Activated T-cell treated with anti-CD3 and anti-CD28 coated beads for 24 hours (primary cell): Measurements from ENCODE around the gene ASF1B.

Experiments
- DNase-seq: peaks from one replicate; pipeline ENCODE4 v3.0.0-alpha.2; 2020; ENCODE audit warnings: low read depth

ASF1B gene

DNA sequence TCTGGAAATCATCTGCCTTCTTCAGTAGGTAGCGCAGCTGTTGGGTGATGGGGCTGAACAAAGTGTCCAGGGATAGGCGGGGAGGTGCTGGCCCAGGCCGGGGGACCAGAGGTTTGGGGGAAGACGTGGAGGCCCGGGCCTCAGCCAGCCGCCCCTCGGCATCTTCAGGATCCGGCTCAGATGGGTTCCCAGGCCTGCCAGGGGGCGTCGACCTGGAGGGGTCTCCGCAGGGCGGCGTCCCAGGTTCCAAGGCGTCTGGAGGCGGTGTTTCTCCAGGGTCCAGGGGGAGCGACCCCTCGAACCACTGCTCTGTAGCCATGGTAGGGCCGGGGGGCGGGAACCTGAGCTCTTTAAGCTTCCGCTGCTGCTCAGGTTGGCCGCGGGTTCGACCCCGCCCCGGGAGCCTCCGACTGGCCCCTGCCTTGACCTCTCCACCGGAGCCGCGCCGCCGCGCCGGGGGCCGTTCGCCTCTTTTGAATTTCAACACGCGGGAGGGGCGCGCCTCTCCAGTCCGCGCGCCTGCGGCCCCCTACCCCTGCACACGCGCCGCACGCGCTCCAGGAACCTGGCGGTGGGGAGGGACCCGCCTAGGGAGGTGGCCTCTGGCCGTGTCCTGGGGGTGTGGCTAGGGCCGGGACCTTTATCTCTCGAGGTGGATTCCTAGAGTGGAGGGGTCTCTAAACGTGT lies 50.9 kb downstream of the ASF1B start, which contains the start of gene C19orf67:
Gene C19orf67 (minus strand): TSS at position 475 of the 687 bp plus-strand sequence. CDS start 156 bp downstream, at position 319.
- no peak for DNase-seq

- no peak for DNase-seq
Measured at GRCh38 chr19:14082675-14082960, 53.8 kb downstream of the ASF1B start.

- DNase-seq = peak; percentile 31
Measured at GRCh38 chr19:14081797-14082674, 54.4 kb downstream of the ASF1B start.

DNA sequence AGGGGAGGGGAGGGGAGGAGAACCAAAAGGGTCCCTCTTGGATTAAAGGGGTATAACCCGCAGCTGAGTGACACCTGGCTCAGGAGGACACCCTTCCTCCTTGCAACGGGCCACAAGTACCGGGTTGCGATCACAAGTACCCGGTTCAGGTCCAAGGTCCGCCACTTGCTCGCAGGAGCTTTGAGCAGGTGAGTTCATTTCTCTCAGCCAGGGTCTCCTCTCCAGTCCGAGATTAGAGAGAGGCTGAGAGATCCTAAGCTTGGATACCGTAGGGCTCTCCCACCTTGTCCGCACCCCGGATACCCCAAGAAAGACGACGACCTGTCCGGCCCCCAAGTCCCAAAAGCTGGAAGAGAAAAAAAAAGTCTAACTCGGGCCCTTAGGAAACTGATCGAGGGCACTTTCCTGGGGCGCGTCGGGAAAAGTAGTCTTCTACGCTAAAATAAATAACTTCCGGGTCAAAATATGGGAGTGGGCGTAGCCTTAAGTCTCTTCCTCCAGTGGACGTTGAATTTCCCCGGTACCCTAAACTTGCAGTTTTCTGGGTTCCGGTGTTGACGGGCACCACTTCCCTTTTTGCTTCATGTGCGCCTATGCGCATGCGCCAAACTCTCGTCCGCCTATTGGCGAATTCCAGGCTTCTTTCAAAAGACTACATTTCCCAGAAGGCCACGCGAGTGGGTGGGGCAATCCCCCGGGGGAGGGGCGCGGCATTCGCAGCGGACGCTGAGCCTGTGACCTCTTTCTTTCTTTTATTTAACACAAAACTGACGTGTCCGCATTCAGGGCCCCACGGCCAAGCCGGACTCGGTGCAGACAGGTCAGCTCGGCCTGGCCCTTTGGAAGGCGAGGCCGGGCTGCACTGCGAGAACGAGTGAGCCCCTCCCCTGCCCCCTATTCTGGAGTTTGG lies 55.2 kb downstream of the ASF1B start:
- DNase-seq = peak; percentile 99

GRCh38 chr19:14078411-14078810 lies 58.0 kb downstream of the ASF1B start:
- DNase-seq = no peak

GRCh38 chr19:14073925-14074838 lies 62.2 kb downstream of the ASF1B start:
- no peak for DNase-seq

DNA sequence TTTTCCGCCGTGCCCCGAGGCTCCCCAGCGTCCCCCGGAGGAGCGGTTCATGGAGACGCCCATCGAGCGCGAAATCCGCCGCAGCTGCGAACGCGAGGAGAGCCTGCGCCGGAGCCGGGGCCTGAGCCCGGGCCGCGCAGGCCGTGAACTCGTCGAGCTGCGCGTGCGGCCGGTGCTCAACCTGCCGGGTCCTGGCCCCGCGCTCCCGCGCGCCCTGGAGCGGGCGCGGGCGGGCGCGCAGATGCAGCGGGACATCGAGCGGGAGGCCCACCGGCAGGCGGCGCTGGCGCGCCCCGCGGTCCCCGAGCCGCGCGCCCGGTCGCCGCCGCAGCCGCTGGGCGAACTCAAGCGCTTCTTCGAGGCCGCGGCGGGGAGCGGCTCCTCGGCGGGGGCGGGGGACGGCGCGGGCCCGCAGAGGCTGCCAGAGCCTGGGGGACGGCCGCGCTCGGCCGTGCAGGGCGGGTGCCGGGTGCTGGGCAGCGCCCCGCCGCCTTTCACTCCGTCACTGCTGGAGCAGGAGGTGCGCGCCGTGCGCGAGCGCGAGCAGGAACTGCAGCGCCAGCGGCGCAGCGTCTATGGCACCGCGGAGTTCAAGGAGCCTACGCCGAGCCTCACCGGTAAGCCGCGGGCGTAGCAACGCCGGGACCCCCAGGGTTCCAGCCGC lies 63.0 kb downstream of the ASF1B start:
- DNase-seq = peak; percentile 64

DNA sequence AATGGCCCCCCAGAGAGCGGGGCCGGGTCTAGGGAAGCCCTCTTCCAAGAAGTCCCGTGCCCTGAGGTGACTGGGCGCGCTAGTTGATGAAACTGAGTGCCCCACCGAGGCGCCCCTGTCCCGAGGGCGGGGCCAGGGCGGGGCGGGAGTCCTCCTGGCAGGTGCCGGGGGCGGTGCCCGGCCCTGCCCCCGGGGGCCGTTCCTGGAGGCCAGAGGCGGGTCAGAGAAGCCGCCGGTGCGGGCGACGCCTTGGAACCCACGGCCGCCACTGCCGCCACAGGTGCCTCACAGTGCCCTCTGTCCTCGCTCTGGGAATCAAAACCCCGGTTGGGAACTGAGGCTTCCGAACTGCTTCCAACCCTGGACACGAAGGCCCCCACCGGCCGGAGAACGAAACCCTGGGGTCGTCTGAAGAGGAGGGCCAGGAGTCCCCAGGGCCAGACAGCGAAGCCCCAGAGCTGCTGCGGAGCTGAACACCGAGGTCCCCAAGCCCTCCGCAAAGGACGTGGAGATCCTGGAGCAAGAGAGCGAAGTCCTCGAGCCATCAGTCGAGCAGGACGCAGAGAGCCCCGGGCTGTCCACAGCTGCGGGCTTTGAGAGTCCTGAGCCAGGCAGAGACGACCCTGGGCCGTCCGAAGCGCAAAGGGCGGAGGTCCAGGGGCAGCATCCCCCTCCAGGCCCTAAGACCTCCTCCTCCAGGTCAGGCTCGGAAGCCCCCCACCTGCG lies 63.7 kb downstream of the ASF1B start, which contains the start of gene MISP3:
Gene MISP3 (plus strand): TSS at position 252 of the 726 bp plus-strand sequence. CDS start 524 bp downstream, outside the sequence.
- DNase-seq = no peak

DNA sequence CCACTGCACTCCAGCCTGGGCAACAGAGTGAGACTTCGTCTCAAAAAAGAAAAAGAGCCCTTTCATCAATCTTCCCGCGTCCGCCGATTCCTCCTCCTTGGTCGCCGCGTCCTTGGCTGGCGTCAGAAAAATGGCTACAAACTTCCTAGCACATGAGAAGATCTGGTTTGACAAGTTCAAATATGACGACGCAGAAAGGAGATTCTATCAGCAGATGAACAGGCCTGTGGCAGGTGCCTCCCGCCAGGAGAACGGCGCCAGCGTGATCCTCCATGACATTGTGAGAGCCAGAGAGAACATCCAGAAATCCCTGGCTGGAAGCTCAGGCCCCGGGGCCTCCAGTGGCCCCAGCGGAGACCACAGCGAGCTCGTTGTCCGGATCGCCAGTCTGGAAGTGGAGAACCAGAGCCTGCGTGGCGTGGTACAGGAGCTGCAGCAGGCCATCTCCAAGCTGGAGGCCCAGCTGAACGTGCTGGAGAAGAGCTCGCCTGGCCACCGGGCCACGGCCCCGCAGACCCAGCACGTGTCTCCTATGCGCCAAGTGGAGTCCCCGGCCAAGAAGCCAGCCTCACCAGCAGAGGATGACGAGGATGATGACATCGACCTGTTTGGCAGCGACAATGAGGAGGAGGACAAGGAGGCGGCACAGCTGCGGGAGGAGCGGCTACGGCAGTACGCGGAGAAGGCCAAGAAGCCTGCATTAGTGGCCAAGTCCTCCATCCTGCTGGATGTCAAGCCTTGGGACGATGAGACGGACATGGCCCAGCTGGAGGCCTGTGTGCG lies 65.9 kb downstream of the ASF1B start:
- no peak for DNase-seq
